Epithelial cell of prostate (primary cell): ENCODE measurements around the gene METTL25.
"Not testable (repeated sequence)": the region's sequence is repeated elsewhere in the genome, so short reads cannot be mapped to it uniquely, and the experiment has no call there.

Source experiments
- DNase-seq: peaks from one replicate; pipeline ENCODE4 v3.0.0-alpha.2; 2011; ENCODE audit warnings: low read depth, low spot score
- H3K27ac ChIP-seq: fragments of 450-650 bp; 2 replicates; pipeline ENCODE4 v1.5.1; 2017; ENCODE audit warnings: mild to moderate bottlenecking

Gene METTL25

GRCh38 chr12:82358200-82359114 lies at the start of gene METTL25, which contains the start of gene CCDC59:
METTL25 (plus strand) TSS chr12:82358529; CDS start chr12:82358566, 37 bp downstream.
CCDC59 (minus strand) TSS chr12:82358387; CDS start chr12:82358376, 11 bp downstream.
- peak; percentile 92 for DNase-seq

GRCh38 chr12:82314406-82314892 lies 43.9 kb upstream of the METTL25 start:
- DNase-seq = peak; percentile 14
- no peak overlapping the region for H3K27ac ChIP-seq

More at GRCh38 chr12:82358200-82359114, at the start of gene METTL25, which contains the start of gene CCDC59:
- H3K27ac ChIP-seq = peak within 1 kb of the TSS; percentile 80

GRCh38 chr12:82319276-82319675 lies 39.1 kb upstream of the METTL25 start:
- DNase-seq = no peak
- no peak overlapping the region for H3K27ac ChIP-seq

GRCh38 chr12:82325540-82326336 lies 32.6 kb upstream of the METTL25 start:
- H3K27ac ChIP-seq = no peak overlapping the region
- no peak for DNase-seq

GRCh38 chr12:82326905-82327503 lies 31.3 kb upstream of the METTL25 start:
- no peak for DNase-seq

GRCh38 chr12:82327861-82328260 lies 30.5 kb upstream of the METTL25 start:
- DNase-seq = no peak
- no peak overlapping the region for H3K27ac ChIP-seq

More at GRCh38 chr12:82326905-82327503, 31.3 kb upstream of the METTL25 start:
- no peak overlapping the region for H3K27ac ChIP-seq

- DNase-seq = no peak
- no peak overlapping the region for H3K27ac ChIP-seq
Measured at GRCh38 chr12:82329508-82329907, 28.8 kb upstream of the METTL25 start.

GRCh38 chr12:82350161-82350560 lies 8.2 kb upstream of the METTL25 start:
- no peak overlapping the region for H3K27ac ChIP-seq
- DNase-seq = no peak

GRCh38 chr12:82351390-82351789 lies 6.9 kb upstream of the METTL25 start:
- no peak for DNase-seq
- no peak overlapping the region for H3K27ac ChIP-seq

- peak overlapping the region; percentile 80 for H3K27ac ChIP-seq
- no peak for DNase-seq
Measured at GRCh38 chr12:82357340-82357739, 989 bp upstream of the METTL25 start.

GRCh38 chr12:82357845-82358199 lies 507 bp upstream of the METTL25 start:
- no peak for DNase-seq

GRCh38 chr12:82359115-82359478 lies 768 bp downstream of the METTL25 start:
- peak overlapping the region; percentile 80 for H3K27ac ChIP-seq
- DNase-seq = no peak

More at GRCh38 chr12:82357845-82358199, 507 bp upstream of the METTL25 start:
- peak overlapping the region; percentile 80 for H3K27ac ChIP-seq

GRCh38 chr12:82360834-82361233 lies 2.5 kb downstream of the METTL25 start:
- not testable (repeated sequence) for DNase-seq, H3K27ac ChIP-seq

GRCh38 chr12:82361461-82361915 lies 3.2 kb downstream of the METTL25 start:
- no peak overlapping the region for H3K27ac ChIP-seq
- no peak for DNase-seq

GRCh38 chr12:82363990-82364389 lies 5.7 kb downstream of the METTL25 start:
- H3K27ac ChIP-seq = no peak overlapping the region
- no peak for DNase-seq

GRCh38 chr12:82366197-82366596 lies 7.9 kb downstream of the METTL25 start:
- DNase-seq = no peak
- no peak overlapping the region for H3K27ac ChIP-seq

- DNase-seq = no peak
- no peak overlapping the region for H3K27ac ChIP-seq
Measured at GRCh38 chr12:82375201-82375600, 16.9 kb downstream of the METTL25 start.

GRCh38 chr12:82378997-82379396 lies 20.7 kb downstream of the METTL25 start:
- H3K27ac ChIP-seq = no peak overlapping the region
- no peak for DNase-seq

GRCh38 chr12:82383930-82384552 lies 25.7 kb downstream of the METTL25 start:
- H3K27ac ChIP-seq = no peak overlapping the region
- DNase-seq = no peak

GRCh38 chr12:82398879-82399278 lies 40.5 kb downstream of the METTL25 start:
- no peak overlapping the region for H3K27ac ChIP-seq
- DNase-seq = no peak
